Liver (tissue), 9 donors: ENCODE measurements around the gene ASMTL. TPM values are rescaled to one million over a fixed set of nuclear protein-coding genes. Genes with fewer than 3 reads are reported as not detected.
"Not testable (repeated sequence)": the region's sequence is repeated elsewhere in the genome, so short reads cannot be mapped to it uniquely, and the experiment has no call there.

Source experiments
- DNase-seq: peaks from one replicate; pipeline ENCODE4 v3.0.0-alpha.2; 2017; ENCODE audit warnings: low spot score
- H3K27ac ChIP-seq, 2 donors: one replicate each; pipeline ENCODE4 v1.7.0; 2013; ENCODE audit warnings: inconsistent platforms in 2 of 2, low read length in 2 of 2, control low read depth in 1 of 2, low read depth in 1 of 2, mild to moderate bottlenecking in 1 of 2
- H3K27me3 ChIP-seq, 4 donors: one replicate each; pipeline versions ENCODE4 v1.6.1 to v1.7.0; 2013; ENCODE audit warnings: low read length in 3 of 4, inconsistent platforms in 1 of 4, mild to moderate bottlenecking in 1 of 4, moderate library complexity in 1 of 4; ENCODE audit not compliant: control insufficient read depth in 4 of 4, insufficient read depth in 4 of 4
- H3K36me3 ChIP-seq, 4 donors: one replicate each; pipeline versions ENCODE4 v1.6.1 to v1.7.0; 2013; ENCODE audit warnings: low read length in 3 of 4, mild to moderate bottlenecking in 3 of 4, low read depth in 1 of 4, moderate library complexity in 1 of 4; ENCODE audit not compliant: control insufficient read depth in 4 of 4, insufficient read depth in 3 of 4
- H3K4me1 ChIP-seq, 4 donors: one replicate each; pipeline versions ENCODE4 v1.6.1 to v1.7.0; 2013; ENCODE audit warnings: low read length in 3 of 4, mild to moderate bottlenecking in 3 of 4, moderate library complexity in 1 of 4; ENCODE audit not compliant: control insufficient read depth in 4 of 4, insufficient read depth in 4 of 4
- H3K4me3 ChIP-seq, 3 donors: one replicate each; pipeline versions ENCODE4 v1.6.1 to v1.7.0; 2013; ENCODE audit warnings: low read length in 3 of 3, control low read depth in 1 of 3, low read depth in 1 of 3, mild to moderate bottlenecking in 1 of 3
- H3K9ac ChIP-seq, 2 donors: one replicate each; pipeline ENCODE4 v1.7.0; 2013; ENCODE audit warnings: low read length in 2 of 2, mild to moderate bottlenecking in 2 of 2, moderate library complexity in 2 of 2, control low read depth in 1 of 2, low read depth in 1 of 2
- H3K9me3 ChIP-seq, 4 donors: one replicate each; pipeline versions ENCODE4 v1.6.1 to v1.7.0; 2013; ENCODE audit warnings: low read length in 3 of 4; ENCODE audit not compliant: control insufficient read depth in 4 of 4
- EGR1 ChIP-seq, 2 donors: IDR thresholded peaks; 2 replicates each; pipeline ENCODE4 v1.6.1; 2016 to 2018; ENCODE audit warnings: antibody characterized with exemption in 2 of 2, low read depth in 2 of 2
- FOXA2 ChIP-seq: IDR thresholded peaks from 2 replicates; pipeline ENCODE4 v1.6.1; 2016; ENCODE audit warnings: antibody characterized with exemption
- GABPA ChIP-seq, 2 donors: IDR thresholded peaks in 1 of 2; conservative IDR thresholded peaks in 1 of 2; 2 replicates each; pipeline ENCODE4 v1.6.1; 2016; ENCODE audit warnings: antibody characterized with exemption in 2 of 2, mild to moderate bottlenecking in 1 of 2, moderate library complexity in 1 of 2
- HNF4G ChIP-seq: IDR thresholded peaks from 2 replicates; pipeline ENCODE4 v1.6.1; 2016; ENCODE audit warnings: antibody characterized with exemption
- JUND ChIP-seq, 2 donors: IDR thresholded peaks; 2 replicates each; pipeline ENCODE4 v1.6.1; 2016; ENCODE audit warnings: antibody characterized with exemption in 2 of 2
- RAD21 ChIP-seq, 2 donors: IDR thresholded peaks; 2 replicates each; pipeline ENCODE4 v1.6.1; 2016; ENCODE audit warnings: antibody characterized with exemption in 2 of 2, mild to moderate bottlenecking in 2 of 2
- RXRA ChIP-seq, 2 donors: IDR thresholded peaks; 2 replicates each; pipeline ENCODE4 v1.6.1; 2017 to 2018; ENCODE audit warnings: antibody characterized with exemption in 2 of 2, mild to moderate bottlenecking in 1 of 2
- SP1 ChIP-seq: IDR thresholded peaks from 2 replicates; pipeline ENCODE4 v1.6.1; 2018; ENCODE audit warnings: antibody characterized with exemption, mild to moderate bottlenecking
- YY1 ChIP-seq: IDR thresholded peaks from 2 replicates; pipeline ENCODE4 v1.6.1; 2016; ENCODE audit warnings: antibody characterized with exemption, mild to moderate bottlenecking
- WGBS: extraction: QIAGEN DNeasy Blood & Tissue Kit; methylation state at CpG from one replicate; pipeline ENCODE4 v1.1.7; 2013; 5-methylcytosine and 5-hydroxymethylcytosine counted together
- polyA plus RNA-seq, 2 donors: library from polyadenylated mRNA; stranded (reverse) in 1 of 2; unstranded in 1 of 2; fragments of 200-250 nt in 1 of 2; fragments of >200 nt in 1 of 2; fragmentation: Nextera tagmentation in 1 of 2; extraction: Ambion mirVana in 1 of 2; gene quantifications; one replicate each; pipeline versions ENCODE4 v1.2.1 to v1.2.3, GENCODE V29; 2013 to 2015
- total RNA-seq, 2 donors: library from RNA; depleted of rRNA; stranded (reverse); fragments of >200 nt; gene quantifications; one replicate each; pipeline ENCODE4 v1.2.3, GENCODE V29; 2014
- TF ChIP-seq, protein P1 (sequence below): IDR thresholded peaks from 2 replicates; pipeline ENCODE4 v1.6.1; 2016; ENCODE audit warnings: antibody characterized with exemption
- TF ChIP-seq, protein P2 (sequence below): IDR thresholded peaks from 2 replicates; pipeline ENCODE4 v1.6.1; 2016; ENCODE audit warnings: antibody characterized with exemption
- TF ChIP-seq, protein P3 (sequence below): IDR thresholded peaks from 2 replicates; pipeline ENCODE4 v1.6.1; 2016; ENCODE audit warnings: antibody characterized with exemption
- donor health status: healthy.
- donor health status: healthy.
- donor health status: healthy.
- donor health status: healthy.
- donor health status: healthy.

Gene ASMTL
- total and polyA plus RNA-seq, 4 donors = 10.3 to 18.9 (median 11.6) TPM

DNA sequence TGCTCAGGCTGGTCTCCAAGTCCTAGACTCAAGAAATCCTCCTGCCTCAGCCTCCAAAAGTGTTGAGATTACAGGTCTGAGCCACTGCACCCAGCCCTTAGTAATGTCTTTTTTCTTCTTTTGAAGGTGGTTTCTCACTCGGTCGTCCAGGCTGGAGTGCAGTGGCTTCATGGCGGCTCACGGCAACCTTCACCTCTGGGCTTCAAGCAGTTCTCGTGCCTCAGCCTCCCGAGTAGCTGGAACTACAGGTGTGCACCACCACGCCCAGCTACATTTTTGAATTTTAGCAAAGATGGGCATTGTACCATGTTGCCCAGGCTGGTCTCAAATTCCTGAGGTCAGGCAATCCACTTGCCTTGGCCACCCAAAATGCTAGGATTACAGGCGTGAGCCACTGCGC lies 32.3 kb upstream of the ASMTL start (continued):
- TF ChIP-seq, protein P1, sequence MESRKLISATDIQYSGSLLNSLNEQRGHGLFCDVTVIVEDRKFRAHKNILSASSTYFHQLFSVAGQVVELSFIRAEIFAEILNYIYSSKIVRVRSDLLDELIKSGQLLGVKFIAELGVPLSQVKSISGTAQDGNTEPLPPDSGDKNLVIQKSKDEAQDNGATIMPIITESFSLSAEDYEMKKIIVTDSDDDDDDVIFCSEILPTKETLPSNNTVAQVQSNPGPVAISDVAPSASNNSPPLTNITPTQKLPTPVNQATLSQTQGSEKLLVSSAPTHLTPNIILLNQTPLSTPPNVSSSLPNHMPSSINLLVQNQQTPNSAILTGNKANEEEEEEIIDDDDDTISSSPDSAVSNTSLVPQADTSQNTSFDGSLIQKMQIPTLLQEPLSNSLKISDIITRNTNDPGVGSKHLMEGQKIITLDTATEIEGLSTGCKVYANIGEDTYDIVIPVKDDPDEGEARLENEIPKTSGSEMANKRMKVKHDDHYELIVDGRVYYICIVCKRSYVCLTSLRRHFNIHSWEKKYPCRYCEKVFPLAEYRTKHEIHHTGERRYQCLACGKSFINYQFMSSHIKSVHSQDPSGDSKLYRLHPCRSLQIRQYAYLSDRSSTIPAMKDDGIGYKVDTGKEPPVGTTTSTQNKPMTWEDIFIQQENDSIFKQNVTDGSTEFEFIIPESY = no peak
- TF ChIP-seq SP1 = no peak

DNA sequence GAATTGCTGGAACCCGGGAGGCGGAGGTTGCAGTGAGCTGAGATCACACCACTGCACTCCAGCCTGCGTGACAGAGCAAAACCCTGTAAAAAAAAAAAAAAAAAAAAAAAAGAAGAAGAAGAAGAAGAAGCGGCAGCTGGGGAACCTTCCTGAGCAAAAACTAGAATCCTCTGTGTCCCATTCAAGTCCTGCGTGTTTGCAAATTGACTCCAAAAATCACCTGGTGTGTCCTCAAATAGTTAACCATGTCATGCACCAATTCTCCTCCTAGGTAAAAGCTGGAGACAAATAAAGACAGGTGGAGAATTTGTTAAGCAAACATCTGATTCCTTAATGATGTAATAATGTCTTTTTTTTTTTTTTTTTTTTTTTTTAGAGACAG lies 31.9 kb upstream of the ASMTL start:
- Histone ChIP-seq H3K9me3 (no peaks in the 10 kb centered on the region), H3K27me3 (no peaks in the 10 kb centered on the region), H3K4me3 (no peak overlapping the region), H3K36me3 (no peaks in the 10 kb centered on the region), H3K27ac (no peak overlapping the region), H3K4me1 (peaks cover 0 to 11% (median 5%) of the 10 kb centered on the region in 4 donors), H3K9ac (no peak overlapping the region)
- 91% methylated on average over 5 of the region's 5 CpGs for WGBS
- TF ChIP-seq, protein P2, sequence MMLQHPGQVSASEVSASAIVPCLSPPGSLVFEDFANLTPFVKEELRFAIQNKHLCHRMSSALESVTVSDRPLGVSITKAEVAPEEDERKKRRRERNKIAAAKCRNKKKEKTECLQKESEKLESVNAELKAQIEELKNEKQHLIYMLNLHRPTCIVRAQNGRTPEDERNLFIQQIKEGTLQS = no peak
- TF ChIP-seq GABPA (IDR thresholded peaks at IDR 0.05 in 1 of 2, conservative IDR thresholded peaks at IDR 0.05 in 1 of 2) (no peak), RAD21 (IDR thresholded peaks at IDR 0.05) (no peak), JUND (IDR thresholded peaks at IDR 0.05) (no peak), YY1 (no peak), HNF4G (no peak), RXRA (IDR thresholded peaks at IDR 0.05) (no peak)
- TF ChIP-seq, protein P3, sequence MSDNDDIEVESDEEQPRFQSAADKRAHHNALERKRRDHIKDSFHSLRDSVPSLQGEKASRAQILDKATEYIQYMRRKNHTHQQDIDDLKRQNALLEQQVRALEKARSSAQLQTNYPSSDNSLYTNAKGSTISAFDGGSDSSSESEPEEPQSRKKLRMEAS = no peak
- TF ChIP-seq, protein P1 = no peak
- DNase-seq = no peak

DNA sequence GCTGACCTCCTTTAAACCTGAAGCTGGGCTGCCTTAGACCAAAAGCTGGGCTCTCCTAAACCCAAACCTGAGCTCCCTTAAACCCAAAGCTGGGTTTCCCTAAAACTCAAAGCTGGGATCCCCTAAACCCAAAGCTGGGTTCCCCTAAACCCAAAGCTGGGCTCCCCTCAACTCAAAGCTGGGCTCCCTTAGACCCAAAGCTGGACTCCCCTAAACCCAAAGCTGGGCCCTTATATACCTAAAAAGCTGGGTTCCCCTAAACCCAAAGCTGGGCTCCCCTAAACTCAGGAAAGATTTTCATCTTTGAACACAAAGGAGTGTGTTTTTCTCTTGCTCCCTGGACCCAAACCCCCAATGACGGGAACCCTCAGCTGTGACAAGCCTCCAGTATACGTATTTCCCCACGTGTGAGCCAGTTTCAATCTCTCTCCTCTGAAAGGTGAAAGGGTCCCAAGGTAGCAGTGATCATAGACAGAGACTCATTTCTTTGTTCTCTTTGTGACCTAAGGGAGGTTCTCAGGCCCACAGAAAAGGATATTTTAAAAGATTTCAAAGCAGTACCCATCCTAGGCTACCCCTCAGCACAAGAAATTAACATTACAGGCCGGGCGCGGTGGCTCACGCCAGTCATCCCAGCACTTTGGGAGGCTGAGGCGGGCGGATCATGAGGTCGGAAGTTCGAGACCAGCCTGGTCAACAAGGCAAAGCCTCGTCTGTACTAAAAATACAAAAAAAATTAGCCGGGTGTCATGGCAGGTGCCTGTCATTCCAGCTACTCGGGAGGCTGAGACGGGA lies 31.3 kb upstream of the ASMTL start:
- TF ChIP-seq RXRA (IDR thresholded peaks at IDR 0.05) = no peak
- no peak for TF ChIP-seq EGR1 (IDR thresholded peaks at IDR 0.05; ENCODE audit: low read depth in 2 of 2)
- TF ChIP-seq FOXA2 = no peak
- H3K36me3 ChIP-seq = no peaks in the 10 kb centered on the region
- H3K27me3 ChIP-seq = no peaks in the 10 kb centered on the region
- DNase-seq = no peak
- no peak overlapping the region for H3K27ac ChIP-seq
- no peaks in the 10 kb centered on the region for H3K9me3 ChIP-seq
- 85% methylated on average over 15 of the region's 15 CpGs for WGBS
- H3K4me1 ChIP-seq = peaks cover 0 to 11% (median 5%) of the 10 kb centered on the region in 4 donors
- no peak overlapping the region for H3K4me3 ChIP-seq
- H3K9ac ChIP-seq = no peak overlapping the region

DNA sequence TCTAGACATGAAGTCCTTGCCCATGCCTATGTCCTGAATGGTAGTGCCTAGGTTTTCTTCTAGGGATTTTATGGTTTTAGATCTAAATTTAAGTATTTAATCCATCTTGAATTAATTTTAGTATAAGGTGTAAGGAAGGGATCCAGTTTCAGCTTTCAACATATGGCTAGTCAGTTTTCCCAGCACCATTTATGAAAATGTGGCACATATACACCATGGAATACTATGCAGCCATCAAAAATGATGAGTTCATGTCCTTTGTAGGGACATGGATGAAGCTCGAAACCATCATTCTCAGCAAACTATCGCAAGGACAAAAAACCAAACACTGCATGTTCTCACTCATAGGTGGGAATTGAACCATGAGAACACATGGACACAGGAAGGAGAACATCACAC lies 29.8 kb upstream of the ASMTL start:
- not testable (repeated sequence) for H3K9me3 ChIP-seq, H3K36me3 ChIP-seq, DNase-seq, H3K9ac ChIP-seq, H3K4me3 ChIP-seq, H3K27me3 ChIP-seq
- peaks cover 0 to 11% (median 5%) of the 10 kb centered on the region in 4 donors for H3K4me1 ChIP-seq
- 33% methylated on average over 2 of the region's 2 CpGs for WGBS
- peak overlapping the region in 1 of 2 donors; percentile 71 for H3K27ac ChIP-seq
